Colonic mucosa (tissue), 4 donors: ENCODE measurements around the gene FRMPD2. TPM values are rescaled to one million over a fixed set of nuclear protein-coding genes. Genes with fewer than 3 reads are reported as not detected.

ENCODE experiments used
- DNase-seq: peaks from one replicate; pipeline ENCODE4 v3.0.0-alpha.2; 2020
- H3K27ac ChIP-seq: fragments of 200-600 bp; one replicate; pipeline ENCODE4 v1.8.0; 2021
- H3K27me3 ChIP-seq: fragments of 200-600 bp; one replicate; pipeline ENCODE4 v1.8.0; 2021
- H3K36me3 ChIP-seq: fragments of 200-600 bp; one replicate; pipeline ENCODE4 v1.8.0; 2021
- H3K4me1 ChIP-seq: fragments of 200-600 bp; one replicate; pipeline ENCODE4 v1.8.0; 2021; ENCODE audit warnings: mild to moderate bottlenecking
- H3K4me3 ChIP-seq: fragments of 200-600 bp; one replicate; pipeline ENCODE4 v1.8.0; 2021
- H3K9ac ChIP-seq, 2 donors: one replicate each; pipeline ENCODE4 v1.7.0; 2013; ENCODE audit warnings: control low read depth in 2 of 2, low read depth in 2 of 2, low read length in 2 of 2
- H3K9me3 ChIP-seq: fragments of 200-600 bp; one replicate; pipeline ENCODE4 v1.8.0; 2021
- CTCF ChIP-seq: fragments of 200-600 bp; IDR thresholded peaks from one replicate; pipeline ENCODE4 v1.8.0; 2022; ENCODE audit warnings: antibody characterized with exemption, mild to moderate bottlenecking
- intact Hi-C: fragments of 100-400 bp; cut with DNase I; formaldehyde crosslinking; loops from one replicate; pipeline ENCODE4 v1.14.1; 2022
- total RNA-seq, 2 donors: library from RNA; stranded (reverse); fragmentation: NEBNext Ultra II Directional in 1 of 2; extraction: Animal tissue kit (Norgen Biotek cat#: 25700) in 1 of 2; gene quantifications; one replicate each; pipeline ENCODE4 v1.2.1, GENCODE V29; 2021
- donor health status: healthy.
- donor health status: DM: no; HTN: no; CAD: no.
- donor health status: DM: no; HTN: no; CAD: no.

FRMPD2 gene
- total RNA-seq, 2 donors from 2014 or later: 0.35 TPM; not detected in 1

- H3K27me3 ChIP-seq: no peaks in the 10 kb centered on the region
- H3K4me3 ChIP-seq: no peak overlapping the region
- H3K27ac ChIP-seq: no peak overlapping the region
- H3K9ac ChIP-seq: no peak overlapping the region
- intact Hi-C loops: no loop called here
- no peaks in the 10 kb centered on the region for H3K9me3 ChIP-seq
- H3K36me3 ChIP-seq: no peaks in the 10 kb centered on the region
- TF ChIP-seq CTCF: no peak
- DNase-seq: no peak
- H3K4me1 ChIP-seq: no peaks in the 10 kb centered on the region
These were observed 39.6 kb upstream of the FRMPD2 start for GRCh38 chr10:48314107-48314506.

GRCh38 chr10:48309711-48310226 lies 35.3 kb upstream of the FRMPD2 start:
- peaks cover 5% of the 10 kb centered on the region for H3K4me1 ChIP-seq
- intact Hi-C loops: no loop called here
- no peak for DNase-seq

GRCh38 chr10:48307711-48308018 lies 33.2 kb upstream of the FRMPD2 start:
- Histone ChIP-seq H3K27me3 (no peaks in the 10 kb centered on the region), H3K4me1 (peaks cover 5% of the 10 kb centered on the region), H3K36me3 (no peaks in the 10 kb centered on the region), H3K9ac (no peak overlapping the region), H3K27ac (no peak overlapping the region), H3K4me3 (peak overlapping the region; percentile 83), H3K9me3 (no peaks in the 10 kb centered on the region)
- intact Hi-C loops: no loop called here
- DNase-seq: no peak
- TF ChIP-seq CTCF: no peak

More at GRCh38 chr10:48309711-48310226, 35.3 kb upstream of the FRMPD2 start:
- no peaks in the 10 kb centered on the region for H3K36me3 ChIP-seq
- peak; percentile 19 for TF ChIP-seq CTCF
- H3K9me3 ChIP-seq: no peaks in the 10 kb centered on the region
- H3K27me3 ChIP-seq: no peaks in the 10 kb centered on the region
- no peak overlapping the region for H3K27ac ChIP-seq
- no peak overlapping the region for H3K9ac ChIP-seq
- no peak overlapping the region for H3K4me3 ChIP-seq

- H3K4me1 ChIP-seq: peaks cover 5% of the 10 kb centered on the region
- no peaks in the 10 kb centered on the region for H3K9me3 ChIP-seq
- no peaks in the 10 kb centered on the region for H3K36me3 ChIP-seq
- peak overlapping the region; percentile 83 for H3K4me3 ChIP-seq
- no peaks in the 10 kb centered on the region for H3K27me3 ChIP-seq
- H3K9ac ChIP-seq: peak overlapping the region; percentile 86 to 89
- peak; percentile 60 for DNase-seq
- H3K27ac ChIP-seq: peak overlapping the region; percentile 91
- no peak for TF ChIP-seq CTCF
- intact Hi-C loops: no loop called here
These were observed 32.6 kb upstream of the FRMPD2 start for GRCh38 chr10:48306870-48307710.

- Histone ChIP-seq H3K27me3 (no peaks in the 10 kb centered on the region), H3K36me3 (no peaks in the 10 kb centered on the region), H3K9ac (peak within 1 kb of the TSS; percentile 86 to 89), H3K9me3 (no peaks in the 10 kb centered on the region), H3K27ac (peak within 1 kb of the TSS; percentile 91), H3K4me3 (peak within 1 kb of the TSS; percentile 83), H3K4me1 (peaks cover 5% of the 10 kb centered on the region)
- TF ChIP-seq CTCF: no peak
- intact Hi-C loops: no loop called here
- peak; percentile 95 for DNase-seq
These were observed 31.9 kb upstream of the FRMPD2 start, which contains the start of gene MAPK8 for GRCh38 chr10:48306265-48306869. MAPK8 (plus strand) TSS chr10:48306677; CDS start chr10:48401661, 94,984 bp downstream.
